ENCODE results near the gene MAD2L1BP. TPM values are rescaled to one million over a fixed set of nuclear protein-coding genes. Genes with fewer than 3 reads are reported as not detected.

MAD2L1BP gene
- total RNA-seq, 1 experiment from 2014 or later: 30.1 TPM

DNA sequence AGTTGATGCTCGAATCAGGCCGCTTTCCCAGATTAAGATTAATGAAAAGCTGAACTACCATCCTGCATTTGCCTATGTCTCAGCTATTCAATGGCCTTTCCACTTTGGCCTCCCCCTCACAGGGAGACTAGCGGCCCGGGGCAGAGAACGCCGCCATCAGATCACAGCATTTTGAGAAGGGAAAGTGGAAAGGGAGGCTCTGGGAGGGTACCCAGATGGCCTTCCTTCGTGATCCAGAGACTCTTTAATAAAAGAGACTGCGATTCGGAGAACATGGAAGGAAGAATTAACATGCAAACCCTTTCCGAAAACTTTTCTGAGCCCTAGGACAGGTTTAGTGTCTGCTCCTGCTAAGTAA lies 51.4 kb downstream of the MAD2L1BP start (continued):
- TF ChIP-seq, protein P1, sequence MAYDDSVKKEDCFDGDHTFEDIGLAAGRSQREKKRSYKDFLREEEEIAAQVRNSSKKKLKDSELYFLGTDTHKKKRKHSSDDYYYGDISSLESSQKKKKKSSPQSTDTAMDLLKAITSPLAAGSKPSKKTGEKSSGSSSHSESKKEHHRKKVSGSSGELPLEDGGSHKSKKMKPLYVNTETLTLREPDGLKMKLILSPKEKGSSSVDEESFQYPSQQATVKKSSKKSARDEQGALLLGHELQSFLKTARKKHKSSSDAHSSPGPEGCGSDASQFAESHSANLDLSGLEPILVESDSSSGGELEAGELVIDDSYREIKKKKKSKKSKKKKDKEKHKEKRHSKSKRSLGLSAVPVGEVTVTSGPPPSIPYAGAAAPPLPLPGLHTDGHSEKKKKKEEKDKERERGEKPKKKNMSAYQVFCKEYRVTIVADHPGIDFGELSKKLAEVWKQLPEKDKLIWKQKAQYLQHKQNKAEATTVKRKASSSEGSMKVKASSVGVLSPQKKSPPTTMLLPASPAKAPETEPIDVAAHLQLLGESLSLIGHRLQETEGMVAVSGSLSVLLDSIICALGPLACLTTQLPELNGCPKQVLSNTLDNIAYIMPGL (CRISPR knock-in tag; IDR thresholded peaks at IDR 0.05): no peak
- TF ChIP-seq JAZF1 (CRISPR knock-in tag; IDR thresholded peaks at IDR 0.05) (no peak), FOXK1 (CRISPR knock-in tag; IDR thresholded peaks at IDR 0.05) (no peak)

DNA sequence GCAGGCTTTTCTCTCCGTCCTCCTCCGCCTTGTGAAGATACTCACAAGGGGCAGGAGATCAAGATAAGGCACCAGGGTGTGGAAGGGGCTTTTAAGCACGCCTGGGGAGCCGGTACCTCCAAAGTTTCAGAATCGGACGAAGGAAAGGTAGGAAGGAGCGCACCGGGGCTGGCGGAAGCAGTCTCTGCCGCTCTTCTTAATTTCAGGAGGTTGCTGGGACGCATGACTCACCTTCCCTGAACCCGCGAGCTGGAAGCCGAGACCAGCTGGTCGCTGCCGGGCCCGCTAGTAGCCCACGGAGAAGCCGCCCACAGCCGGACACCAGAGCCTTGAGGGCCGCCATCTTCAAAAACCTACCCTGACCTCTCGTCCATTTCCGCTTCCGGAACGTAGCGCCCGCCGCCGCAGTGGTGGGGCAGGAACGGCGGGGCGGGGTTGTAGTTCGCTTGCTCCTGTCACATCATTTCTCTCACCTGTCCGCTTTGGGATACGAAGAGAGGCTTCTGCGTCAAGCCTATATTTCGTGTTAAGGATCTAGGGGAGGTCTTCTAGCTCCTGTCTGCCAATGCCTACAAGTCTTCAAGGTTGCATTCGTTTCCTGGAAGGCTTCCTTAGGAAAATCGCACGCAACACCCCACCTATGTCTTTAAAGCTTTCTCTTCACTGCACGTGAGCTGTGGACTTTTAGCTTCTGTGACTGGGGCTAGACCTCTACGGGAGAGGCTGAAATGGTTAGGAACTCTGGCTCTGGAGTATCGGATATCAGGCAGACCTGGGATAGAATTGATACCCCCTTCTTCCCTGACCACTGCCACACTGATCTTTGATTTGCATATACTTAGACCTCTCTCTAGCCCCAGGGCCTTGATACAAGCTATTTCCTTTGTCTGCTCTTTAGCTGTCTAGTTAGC lies 52.1 kb downstream of the MAD2L1BP start, which contains the start of gene MRPS18A:
TSS of gene MRPS18A (minus strand) at position 355 of the 911 bp plus-strand sequence. CDS start at position 343, 12 bp downstream.
- CTCF ChIA-PET: interaction anchor here (0.5 to 1.7 kb wide), 7 partner anchors 21 to 391 kb away, joined by 3 to 8 read pairs (median 5); partner anchors contain the start of gene VEGFA
- H3K27me3 Mint-ChIP-seq (ENCODE audit: low read depth): no peaks in the 10 kb centered on the region
- no peaks in the 10 kb centered on the region; the same call in 1 of the 2 replicates for H3K36me3 Mint-ChIP-seq
- peak; percentile 84 for DNase-seq (ENCODE audit: low spot score)
- H3K4me1 Mint-ChIP-seq: peaks cover 24% of the 10 kb centered on the region
- H3K9me3 Mint-ChIP-seq: no peaks in the 10 kb centered on the region
- H3K27ac Mint-ChIP-seq: peak within 1 kb of the TSS; percentile 66
- peak; percentile 98 for ATAC-seq
- POLR2A ChIA-PET: interaction anchor here (0.9 kb wide), 1 partner anchor 18 kb away, joined by 3 read pairs; no protein-coding TSS in a partner anchor
- H3K4me3 Mint-ChIP-seq: peak within 1 kb of the TSS; percentile 95
- TF ChIP-seq, protein P2, sequence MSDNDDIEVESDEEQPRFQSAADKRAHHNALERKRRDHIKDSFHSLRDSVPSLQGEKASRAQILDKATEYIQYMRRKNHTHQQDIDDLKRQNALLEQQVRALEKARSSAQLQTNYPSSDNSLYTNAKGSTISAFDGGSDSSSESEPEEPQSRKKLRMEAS (CRISPR knock-in tag; IDR thresholded peaks at IDR 0.05): peak; percentile 43; the same call in 1 of the 2 replicates
- 0 out of 2 replicates have a peak, but pooled peaks have one; percentile 14 for TF ChIP-seq NFYB (CRISPR knock-in tag; conservative IDR thresholded peaks at IDR 0.05; ENCODE audit: low read depth)
- 0 out of 2 replicates have a peak, but pooled peaks have one; percentile 12 for TF ChIP-seq NFE2L1 (CRISPR knock-in tag; IDR thresholded peaks at IDR 0.05)
- no peak for TF ChIP-seq CBFB (CRISPR knock-in tag; IDR thresholded peaks at IDR 0.05; ENCODE audit: low read depth)
- TF ChIP-seq ZNF317 (CRISPR knock-in tag; IDR thresholded peaks at IDR 0.05; ENCODE audit: borderline replicate concordance, low read depth): no peak
- TF ChIP-seq, protein P3, sequence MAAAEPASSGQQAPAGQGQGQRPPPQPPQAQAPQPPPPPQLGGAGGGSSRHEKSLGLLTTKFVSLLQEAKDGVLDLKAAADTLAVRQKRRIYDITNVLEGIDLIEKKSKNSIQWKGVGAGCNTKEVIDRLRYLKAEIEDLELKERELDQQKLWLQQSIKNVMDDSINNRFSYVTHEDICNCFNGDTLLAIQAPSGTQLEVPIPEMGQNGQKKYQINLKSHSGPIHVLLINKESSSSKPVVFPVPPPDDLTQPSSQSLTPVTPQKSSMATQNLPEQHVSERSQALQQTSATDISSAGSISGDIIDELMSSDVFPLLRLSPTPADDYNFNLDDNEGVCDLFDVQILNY (CRISPR knock-in tag; IDR thresholded peaks at IDR 0.05): 0 out of 2 replicates have a peak, but pooled peaks have one; percentile 40
- TF ChIP-seq, protein P4, sequence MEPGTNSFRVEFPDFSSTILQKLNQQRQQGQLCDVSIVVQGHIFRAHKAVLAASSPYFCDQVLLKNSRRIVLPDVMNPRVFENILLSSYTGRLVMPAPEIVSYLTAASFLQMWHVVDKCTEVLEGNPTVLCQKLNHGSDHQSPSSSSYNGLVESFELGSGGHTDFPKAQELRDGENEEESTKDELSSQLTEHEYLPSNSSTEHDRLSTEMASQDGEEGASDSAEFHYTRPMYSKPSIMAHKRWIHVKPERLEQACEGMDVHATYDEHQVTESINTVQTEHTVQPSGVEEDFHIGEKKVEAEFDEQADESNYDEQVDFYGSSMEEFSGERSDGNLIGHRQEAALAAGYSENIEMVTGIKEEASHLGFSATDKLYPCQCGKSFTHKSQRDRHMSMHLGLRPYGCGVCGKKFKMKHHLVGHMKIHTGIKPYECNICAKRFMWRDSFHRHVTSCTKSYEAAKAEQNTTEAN (CRISPR knock-in tag; IDR thresholded peaks at IDR 0.05): 0 out of 2 replicates have a peak, but pooled peaks have one; percentile 30
- TF ChIP-seq IRF2 (CRISPR knock-in tag; IDR thresholded peaks at IDR 0.05; ENCODE audit: borderline replicate concordance, low read depth): no peak
- TF ChIP-seq FOXP1 (CRISPR knock-in tag; IDR thresholded peaks at IDR 0.05; ENCODE audit: borderline replicate concordance): peak; percentile 70; the same call in 1 of the 2 replicates
- no peak for TF ChIP-seq NR3C1 (CRISPR knock-in tag; conservative IDR thresholded peaks at IDR 0.05; ENCODE audit: low read depth)
- 0 out of 2 replicates have a peak, but pooled peaks have one; percentile 51 for TF ChIP-seq TEAD1 (CRISPR knock-in tag; IDR thresholded peaks at IDR 0.05)
- TF ChIP-seq ZNF671 (CRISPR knock-in tag; IDR thresholded peaks at IDR 0.05): no peak
- TF ChIP-seq NR2C2 (CRISPR knock-in tag; IDR thresholded peaks at IDR 0.05): peak; percentile 82
- TF ChIP-seq NR1H2 (CRISPR knock-in tag; IDR thresholded peaks at IDR 0.05): no peak
- TF ChIP-seq, protein P5, sequence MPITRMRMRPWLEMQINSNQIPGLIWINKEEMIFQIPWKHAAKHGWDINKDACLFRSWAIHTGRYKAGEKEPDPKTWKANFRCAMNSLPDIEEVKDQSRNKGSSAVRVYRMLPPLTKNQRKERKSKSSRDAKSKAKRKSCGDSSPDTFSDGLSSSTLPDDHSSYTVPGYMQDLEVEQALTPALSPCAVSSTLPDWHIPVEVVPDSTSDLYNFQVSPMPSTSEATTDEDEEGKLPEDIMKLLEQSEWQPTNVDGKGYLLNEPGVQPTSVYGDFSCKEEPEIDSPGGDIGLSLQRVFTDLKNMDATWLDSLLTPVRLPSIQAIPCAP (CRISPR knock-in tag; IDR thresholded peaks at IDR 0.05): no peak
- peak; percentile 48; the same call in 1 of the 2 replicates for TF ChIP-seq SP1 (CRISPR knock-in tag; conservative IDR thresholded peaks at IDR 0.05)
- no peak for TF ChIP-seq ZNF232 (CRISPR knock-in tag; IDR thresholded peaks at IDR 0.05)
- TF ChIP-seq, protein P6, sequence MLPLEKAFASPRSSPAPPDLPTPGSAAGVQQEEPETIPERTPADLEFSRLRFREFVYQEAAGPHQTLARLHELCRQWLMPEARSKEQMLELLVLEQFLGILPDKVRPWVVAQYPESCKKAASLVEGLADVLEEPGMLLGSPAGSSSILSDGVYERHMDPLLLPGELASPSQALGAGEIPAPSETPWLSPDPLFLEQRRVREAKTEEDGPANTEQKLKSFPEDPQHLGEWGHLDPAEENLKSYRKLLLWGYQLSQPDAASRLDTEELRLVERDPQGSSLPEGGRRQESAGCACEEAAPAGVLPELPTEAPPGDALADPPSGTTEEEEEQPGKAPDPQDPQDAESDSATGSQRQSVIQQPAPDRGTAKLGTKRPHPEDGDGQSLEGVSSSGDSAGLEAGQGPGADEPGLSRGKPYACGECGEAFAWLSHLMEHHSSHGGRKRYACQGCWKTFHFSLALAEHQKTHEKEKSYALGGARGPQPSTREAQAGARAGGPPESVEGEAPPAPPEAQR (CRISPR knock-in tag; IDR thresholded peaks at IDR 0.05): no peak
- 0 out of 2 replicates have a peak, but pooled peaks have one; percentile 51 for TF ChIP-seq MYBL2 (CRISPR knock-in tag; IDR thresholded peaks at IDR 0.05)
- 0 out of 2 replicates have a peak, but pooled peaks have one; percentile 52 for TF ChIP-seq FOXK1 (CRISPR knock-in tag; IDR thresholded peaks at IDR 0.05)
- no peak for TF ChIP-seq FOXJ3 (CRISPR knock-in tag; IDR thresholded peaks at IDR 0.05; ENCODE audit: borderline replicate concordance)
- TF ChIP-seq, protein P7, sequence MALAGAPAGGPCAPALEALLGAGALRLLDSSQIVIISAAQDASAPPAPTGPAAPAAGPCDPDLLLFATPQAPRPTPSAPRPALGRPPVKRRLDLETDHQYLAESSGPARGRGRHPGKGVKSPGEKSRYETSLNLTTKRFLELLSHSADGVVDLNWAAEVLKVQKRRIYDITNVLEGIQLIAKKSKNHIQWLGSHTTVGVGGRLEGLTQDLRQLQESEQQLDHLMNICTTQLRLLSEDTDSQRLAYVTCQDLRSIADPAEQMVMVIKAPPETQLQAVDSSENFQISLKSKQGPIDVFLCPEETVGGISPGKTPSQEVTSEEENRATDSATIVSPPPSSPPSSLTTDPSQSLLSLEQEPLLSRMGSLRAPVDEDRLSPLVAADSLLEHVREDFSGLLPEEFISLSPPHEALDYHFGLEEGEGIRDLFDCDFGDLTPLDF (CRISPR knock-in tag; IDR thresholded peaks at IDR 0.05): no peak
- TF ChIP-seq ETV6 (CRISPR knock-in tag; IDR thresholded peaks at IDR 0.05): peak; percentile 75; the same call in 1 of the 2 replicates

Data from WTC11 (cell line).